Sigmoid colon (tissue), 4 donors: ENCODE data around the gene RNF144B.

ENCODE experiments used
- CTCF ChIP-seq, 4 experiments: fragments of 450-650 bp in 3 of 4; fragments of 200-600 bp in 1 of 4; IDR thresholded peaks; one replicate each; pipeline ENCODE4 v1.5.1; 2016 to 2019; ENCODE audit warnings: antibody characterized with exemption in 4 of 4, mild to moderate bottlenecking in 3 of 4, moderate library complexity in 2 of 4
- EP300 ChIP-seq, 4 donors: sonication (generic); formaldehyde crosslinking; IDR thresholded peaks; one replicate each; pipeline ENCODE4 v1.6.1; 2017; ENCODE audit warnings: antibody characterized with exemption in 4 of 4
- POLR2A ChIP-seq, 2 donors: fragments of 450-650 bp; IDR thresholded peaks; one replicate each; pipeline ENCODE4 v1.6.1; 2016; ENCODE audit warnings: antibody characterized with exemption in 2 of 2, mild to moderate bottlenecking in 2 of 2, moderate library complexity in 2 of 2
- POLR2AphosphoS5 ChIP-seq, 4 donors: sonication (generic); formaldehyde crosslinking; IDR thresholded peaks; one replicate each; pipeline ENCODE4 v1.6.1; 2017; ENCODE audit warnings: antibody characterized with exemption in 4 of 4

- TF ChIP-seq EP300 (IDR thresholded peaks at IDR 0.05) (no peak), CTCF (IDR thresholded peaks at IDR 0.05) (no peak), POLR2AphosphoS5 (IDR thresholded peaks at IDR 0.05) (no peak), POLR2A (IDR thresholded peaks at IDR 0.05) (no peak)
Measured at GRCh38 chr6:18423426-18423825, 36.3 kb downstream of the RNF144B start.
